HL-60 (cell line): ENCODE results near the gene ARR3.
A peak's percentile ranks its signal among the peaks of the same experiment; 100 is the strongest.

Experiments
- DNase-seq, 2 experiments: peaks; one replicate each; pipeline ENCODE4 v3.0.0-alpha.2; 2010 to 2020; ENCODE audit warnings: low read depth in 1 of 2, low spot score in 1 of 2
- H3K27ac ChIP-seq: fragments of 250-450 bp; sonication (Bioruptor Pico); replicated peaks from 2 replicates; pipeline ENCODE4 v1.5.1; 2020; ENCODE audit warnings: mild to moderate bottlenecking, moderate library complexity
- H3K27me3 ChIP-seq: fragments of 250-450 bp; sonication (Bioruptor Pico); 2 replicates; pipeline ENCODE4 v1.5.1; 2021; ENCODE audit warnings: mild to moderate bottlenecking, moderate library complexity; ENCODE audit not compliant: insufficient read depth, poor library complexity, severe bottlenecking
- H3K4me3 ChIP-seq: replicated peaks from 2 replicates; pipeline ENCODE4 v1.5.1; 2011; ENCODE audit warnings: mild to moderate bottlenecking, control low read depth, low read length; ENCODE audit not compliant: insufficient read depth
- CTCF ChIP-seq: IDR thresholded peaks from one replicate; pipeline ENCODE4 v1.5.1; 2011; ENCODE audit warnings: low read length, control low read depth, inconsistent platforms; ENCODE audit not compliant: insufficient read depth
- GABPA ChIP-seq: IDR thresholded peaks from 2 replicates; pipeline ENCODE4 v1.6.1; 2012; ENCODE audit warnings: low read depth
- POLR2AphosphoS5 ChIP-seq: IDR thresholded peaks from 2 replicates; pipeline ENCODE4 v1.6.1; 2012; ENCODE audit warnings: low read depth
- SPI1 ChIP-seq: IDR thresholded peaks from 2 replicates; pipeline ENCODE4 v1.6.1; 2012; ENCODE audit warnings: low read depth, mild to moderate bottlenecking, borderline replicate concordance
- TF ChIP-seq, protein P1 (sequence below): IDR thresholded peaks from 2 replicates; pipeline ENCODE4 v1.6.1; 2012; ENCODE audit warnings: low read depth; ENCODE audit not compliant: insufficient replicate concordance

ARR3 gene

GRCh38 chrX:70280573-70280972 lies 12.4 kb downstream of the ARR3 start:
- no peak for DNase-seq
- H3K4me3 ChIP-seq: no peak overlapping the region
- no peaks in the 10 kb centered on the region for H3K27me3 ChIP-seq
- H3K27ac ChIP-seq: no peak overlapping the region
- TF ChIP-seq, protein P1, sequence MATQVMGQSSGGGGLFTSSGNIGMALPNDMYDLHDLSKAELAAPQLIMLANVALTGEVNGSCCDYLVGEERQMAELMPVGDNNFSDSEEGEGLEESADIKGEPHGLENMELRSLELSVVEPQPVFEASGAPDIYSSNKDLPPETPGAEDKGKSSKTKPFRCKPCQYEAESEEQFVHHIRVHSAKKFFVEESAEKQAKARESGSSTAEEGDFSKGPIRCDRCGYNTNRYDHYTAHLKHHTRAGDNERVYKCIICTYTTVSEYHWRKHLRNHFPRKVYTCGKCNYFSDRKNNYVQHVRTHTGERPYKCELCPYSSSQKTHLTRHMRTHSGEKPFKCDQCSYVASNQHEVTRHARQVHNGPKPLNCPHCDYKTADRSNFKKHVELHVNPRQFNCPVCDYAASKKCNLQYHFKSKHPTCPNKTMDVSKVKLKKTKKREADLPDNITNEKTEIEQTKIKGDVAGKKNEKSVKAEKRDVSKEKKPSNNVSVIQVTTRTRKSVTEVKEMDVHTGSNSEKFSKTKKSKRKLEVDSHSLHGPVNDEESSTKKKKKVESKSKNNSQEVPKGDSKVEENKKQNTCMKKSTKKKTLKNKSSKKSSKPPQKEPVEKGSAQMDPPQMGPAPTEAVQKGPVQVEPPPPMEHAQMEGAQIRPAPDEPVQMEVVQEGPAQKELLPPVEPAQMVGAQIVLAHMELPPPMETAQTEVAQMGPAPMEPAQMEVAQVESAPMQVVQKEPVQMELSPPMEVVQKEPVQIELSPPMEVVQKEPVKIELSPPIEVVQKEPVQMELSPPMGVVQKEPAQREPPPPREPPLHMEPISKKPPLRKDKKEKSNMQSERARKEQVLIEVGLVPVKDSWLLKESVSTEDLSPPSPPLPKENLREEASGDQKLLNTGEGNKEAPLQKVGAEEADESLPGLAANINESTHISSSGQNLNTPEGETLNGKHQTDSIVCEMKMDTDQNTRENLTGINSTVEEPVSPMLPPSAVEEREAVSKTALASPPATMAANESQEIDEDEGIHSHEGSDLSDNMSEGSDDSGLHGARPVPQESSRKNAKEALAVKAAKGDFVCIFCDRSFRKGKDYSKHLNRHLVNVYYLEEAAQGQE: peak; percentile 48
- TF ChIP-seq POLR2AphosphoS5 (no peak), GABPA (no peak), CTCF (no peak)

- Histone ChIP-seq H3K27me3 (no peaks in the 10 kb centered on the region), H3K27ac (no peak within 1 kb of the TSS), H3K4me3 (no peak within 1 kb of the TSS)
- no peak for DNase-seq
- TF ChIP-seq, protein P1: no peak
- TF ChIP-seq CTCF: no peak
- no peak for TF ChIP-seq GABPA
- TF ChIP-seq POLR2AphosphoS5: no peak
- no peak for TF ChIP-seq SPI1
These were observed 13.8 kb downstream of the ARR3 start, which contains the start of gene RAB41 for GRCh38 chrX:70281951-70282350. RAB41 (plus strand) TSS chrX:70282172; CDS start chrX:70282218, 46 bp downstream.

DNA sequence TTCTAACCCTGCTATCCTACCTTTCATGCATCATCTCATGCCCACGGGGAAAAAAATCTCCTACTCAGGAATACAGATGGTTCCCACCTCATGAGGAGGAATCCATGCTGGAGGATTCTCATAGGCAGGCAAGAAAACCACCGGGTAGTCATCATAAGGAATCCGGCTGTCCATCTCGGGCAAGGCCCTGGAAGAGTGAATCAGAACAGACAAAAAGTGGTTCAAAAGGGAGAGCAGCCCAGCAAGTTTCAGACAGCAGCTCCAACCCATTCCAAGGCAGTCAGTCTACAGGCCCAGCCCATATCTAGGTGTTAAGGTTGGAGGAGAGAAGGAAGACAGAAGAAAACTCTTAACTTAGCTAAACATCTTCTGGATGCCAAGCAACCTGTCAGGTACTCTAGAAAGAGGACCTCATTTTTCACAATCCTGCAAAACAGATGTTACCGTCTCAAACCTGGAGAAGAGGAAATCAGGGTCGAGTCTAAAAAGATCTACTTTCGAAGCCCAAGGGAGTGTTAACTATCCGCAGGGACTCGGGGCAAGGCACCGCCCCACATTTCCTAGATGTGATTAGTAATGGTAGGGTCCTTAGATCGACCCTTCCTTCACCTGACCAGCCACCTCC lies 21.1 kb downstream of the ARR3 start:
- H3K27ac ChIP-seq: peak overlapping the region; percentile 50
- H3K4me3 ChIP-seq: peak overlapping the region; percentile 70
- H3K27me3 ChIP-seq: no peaks in the 10 kb centered on the region
- TF ChIP-seq CTCF: no peak
- TF ChIP-seq, protein P1: no peak
- TF ChIP-seq POLR2AphosphoS5: no peak
- TF ChIP-seq SPI1: no peak
- no peak for TF ChIP-seq GABPA
- no peak for DNase-seq
